ENCODE measurements around the gene IGSF11.

The IGSF11 gene

GRCh38 chr3:118951089-118951488 is 83.6 kb downstream of the IGSF11 start:
- DNase-seq (ENCODE audit: low read depth) = no peak

GRCh38 chr3:118949113-118949760 is 85.4 kb downstream of the IGSF11 start:
- no peak for DNase-seq (ENCODE audit: low read depth)

GRCh38 chr3:118948146-118948545 is 86.5 kb downstream of the IGSF11 start:
- no peak for DNase-seq (ENCODE audit: low read depth)

- no peak for DNase-seq (ENCODE audit: low read depth)
Measured at GRCh38 chr3:118946449-118946848, 88.2 kb downstream of the IGSF11 start.

- no peak for DNase-seq (ENCODE audit: low read depth)
Measured at GRCh38 chr3:118945834-118946233, 88.8 kb downstream of the IGSF11 start.

- DNase-seq (ENCODE audit: low read depth) = no peak
Measured at GRCh38 chr3:118943597-118943996, 91.0 kb downstream of the IGSF11 start.

GRCh38 chr3:118942671-118943070 is 92.0 kb downstream of the IGSF11 start:
- DNase-seq (ENCODE audit: low read depth) = no peak

- no peak for DNase-seq (ENCODE audit: low read depth)
Measured at GRCh38 chr3:118942195-118942594, 92.5 kb downstream of the IGSF11 start.

GRCh38 chr3:118941236-118941635 is 93.4 kb downstream of the IGSF11 start:
- no peak for DNase-seq (ENCODE audit: low read depth)

- DNase-seq (ENCODE audit: low read depth) = peak; percentile 16
Measured at GRCh38 chr3:118938183-118938961, 96.3 kb downstream of the IGSF11 start.

GRCh38 chr3:118936811-118937210 is 97.8 kb downstream of the IGSF11 start:
- DNase-seq (ENCODE audit: low read depth) = no peak

GRCh38 chr3:118932822-118933558 is 101.7 kb downstream of the IGSF11 start:
- peak; percentile 1 for DNase-seq (ENCODE audit: low read depth)

GRCh38 chr3:118931996-118932395 is 102.7 kb downstream of the IGSF11 start:
- no peak for DNase-seq (ENCODE audit: low read depth)

- DNase-seq (ENCODE audit: low read depth) = no peak
Measured at GRCh38 chr3:118927449-118927848, 107.2 kb downstream of the IGSF11 start.

GRCh38 chr3:118912188-118912587 is 122.5 kb downstream of the IGSF11 start:
- no peak for DNase-seq (ENCODE audit: low read depth)

GRCh38 chr3:118910332-118910731 is 124.3 kb downstream of the IGSF11 start:
- no peak for DNase-seq (ENCODE audit: low read depth)

- no peak for DNase-seq (ENCODE audit: low read depth)
Measured at GRCh38 chr3:118909763-118910162, 124.9 kb downstream of the IGSF11 start.

- DNase-seq (ENCODE audit: low read depth) = no peak
Measured at GRCh38 chr3:118907909-118908308, 126.7 kb downstream of the IGSF11 start.

- DNase-seq (ENCODE audit: low read depth) = no peak
Measured at GRCh38 chr3:118900737-118901525, 133.7 kb downstream of the IGSF11 start.

- no peak for DNase-seq (ENCODE audit: low read depth)
Measured at GRCh38 chr3:118890206-118890605, 144.4 kb downstream of the IGSF11 start.

GRCh38 chr3:118889691-118890090 is 145.0 kb downstream of the IGSF11 start:
- DNase-seq (ENCODE audit: low read depth) = no peak

- DNase-seq (ENCODE audit: low read depth) = no peak
Measured at GRCh38 chr3:118886708-118887107, 147.9 kb downstream of the IGSF11 start.
